GM21367 (cell line): ENCODE data around the gene URB2.
"Not testable (repeated sequence)": the region's sequence is repeated elsewhere in the genome, so short reads cannot be mapped to it uniquely, and the experiment has no call there.

Experiments used
- ATAC-seq: cut with Tn5 transposase; IDR thresholded peaks from one replicate; pipeline ENCODE4 v1.9.1; 2021; ENCODE audit not compliant: unreplicated experiment

The URB2 gene

GRCh38 chr1:229613938-229614337 is 12.1 kb upstream of the URB2 start:
- no peak for ATAC-seq

DNA sequence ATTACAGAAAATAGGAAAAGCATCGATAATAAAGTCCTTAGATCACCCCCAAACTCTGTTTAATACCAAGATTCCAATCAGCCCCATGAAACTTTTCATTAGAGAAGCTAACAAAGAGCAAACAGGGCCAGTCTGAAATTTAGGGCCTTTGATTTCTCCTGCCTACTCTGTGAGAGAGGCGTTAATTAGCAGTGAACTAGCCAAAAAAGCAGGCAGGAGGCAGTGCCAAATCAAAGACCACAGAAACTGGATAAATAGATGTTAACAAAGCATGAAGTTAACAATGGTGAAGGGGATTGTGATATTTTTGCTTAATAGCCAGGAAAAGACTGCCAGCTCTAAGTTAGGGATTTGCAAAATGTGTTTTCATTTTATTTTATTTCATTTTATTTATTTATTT is 11.3 kb upstream of the URB2 start:
- ATAC-seq, result no peak

GRCh38 chr1:229617351-229618100 is 8.5 kb upstream of the URB2 start:
- ATAC-seq, result no peak

DNA sequence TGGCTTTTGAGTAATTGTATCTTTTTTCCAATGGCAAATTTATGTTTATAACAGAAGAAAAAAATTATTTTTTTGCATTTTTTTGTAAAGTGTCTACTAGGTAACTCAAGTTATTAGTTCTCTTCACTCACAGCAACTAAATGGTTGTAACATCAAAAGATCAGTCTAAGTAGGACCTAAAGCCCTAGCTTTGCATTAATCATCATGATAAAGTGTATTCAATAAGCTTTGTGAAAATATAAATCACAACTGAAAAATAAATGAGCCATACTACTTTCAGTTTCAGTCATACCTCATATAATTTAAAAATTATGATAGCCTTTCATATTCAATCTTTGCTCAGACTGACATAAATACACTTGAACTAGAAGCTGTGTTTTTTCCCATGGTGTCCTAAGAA is 7.0 kb upstream of the URB2 start:
- no peak for ATAC-seq

- ATAC-seq, result no peak
These were observed 6.4 kb upstream of the URB2 start for GRCh38 chr1:229619614-229620013.

GRCh38 chr1:229620876-229621275 is 5.2 kb upstream of the URB2 start:
- ATAC-seq, result no peak

- no peak for ATAC-seq
These were observed 4.4 kb upstream of the URB2 start for GRCh38 chr1:229621663-229622062.

GRCh38 chr1:229622641-229623120 is 3.4 kb upstream of the URB2 start:
- not testable (repeated sequence) for ATAC-seq

GRCh38 chr1:229623225-229623624 is 2.8 kb upstream of the URB2 start:
- ATAC-seq, result no peak

GRCh38 chr1:229623838-229624237 is 2.2 kb upstream of the URB2 start:
- ATAC-seq, result no peak

DNA sequence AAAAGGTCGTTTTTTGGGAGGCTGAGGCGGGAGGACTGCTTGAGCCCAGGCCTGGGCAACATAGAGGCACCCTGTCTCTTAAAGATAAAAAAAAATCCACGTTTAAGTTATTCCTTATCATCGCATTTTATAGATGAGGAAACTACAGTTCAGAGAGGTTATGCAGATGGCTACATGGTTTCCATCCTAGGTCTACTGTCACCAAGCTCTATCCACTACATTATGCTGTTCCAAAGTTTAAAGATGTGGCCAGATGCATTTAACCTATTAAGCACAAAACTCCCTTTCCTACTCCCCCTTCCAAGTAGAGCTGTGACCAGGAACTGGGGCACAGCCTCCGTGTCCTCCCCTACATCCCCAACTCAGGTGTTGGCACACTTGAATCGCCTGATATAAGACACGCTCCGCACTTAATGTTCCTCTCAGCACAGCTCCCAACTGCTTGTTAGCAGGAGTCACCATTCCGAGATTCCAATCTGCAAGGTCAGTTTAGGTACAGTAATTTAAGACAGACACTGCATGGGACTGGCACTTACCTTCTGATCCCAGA is 1.5 kb upstream of the URB2 start:
- ATAC-seq, result no peak

DNA sequence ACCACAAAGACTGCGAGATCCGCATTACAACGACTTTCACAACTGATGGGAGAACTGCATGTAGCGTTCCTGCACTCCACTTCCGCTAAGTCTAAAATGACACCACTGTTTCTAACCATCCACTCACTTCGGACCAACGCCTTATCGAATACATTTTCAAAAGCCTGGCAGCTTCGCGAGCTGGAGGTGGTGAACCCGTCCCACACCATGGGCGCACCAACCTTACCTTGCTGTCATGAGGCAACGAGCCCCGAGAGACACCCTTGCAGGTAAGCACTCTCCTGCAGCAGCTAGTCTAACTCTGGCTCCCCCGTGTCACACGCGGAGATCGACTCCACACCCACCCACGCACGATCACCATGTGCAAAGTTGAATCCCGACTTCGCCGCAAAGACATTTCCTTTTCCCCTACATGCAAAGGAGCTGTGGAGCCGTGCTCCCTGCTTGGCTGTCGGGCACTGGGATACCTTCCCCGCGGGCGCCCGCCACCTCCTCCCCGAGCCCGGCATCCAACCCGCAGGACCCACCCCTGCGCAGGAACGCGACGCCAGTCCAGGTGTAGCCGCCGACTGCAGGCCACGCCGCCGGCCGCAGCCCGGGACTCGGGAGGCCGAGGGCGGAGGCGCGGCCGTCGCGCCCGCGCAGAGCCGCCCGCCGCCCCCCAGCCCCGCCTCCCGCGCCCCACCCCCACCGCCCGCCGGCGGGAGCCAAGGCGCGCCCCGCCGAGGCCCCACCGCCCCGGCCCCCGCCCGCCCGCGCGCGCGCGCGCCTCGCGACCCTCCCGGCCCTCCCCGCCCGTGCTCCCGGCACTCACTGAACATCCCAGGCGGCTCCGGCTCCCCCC is 754 bp upstream of the URB2 start:
- ATAC-seq, result peak; percentile 31

GRCh38 chr1:229627003-229627402 is 956 bp downstream of the URB2 start:
- no peak for ATAC-seq

GRCh38 chr1:229629261-229629660 is 3.2 kb downstream of the URB2 start:
- ATAC-seq, result no peak

DNA sequence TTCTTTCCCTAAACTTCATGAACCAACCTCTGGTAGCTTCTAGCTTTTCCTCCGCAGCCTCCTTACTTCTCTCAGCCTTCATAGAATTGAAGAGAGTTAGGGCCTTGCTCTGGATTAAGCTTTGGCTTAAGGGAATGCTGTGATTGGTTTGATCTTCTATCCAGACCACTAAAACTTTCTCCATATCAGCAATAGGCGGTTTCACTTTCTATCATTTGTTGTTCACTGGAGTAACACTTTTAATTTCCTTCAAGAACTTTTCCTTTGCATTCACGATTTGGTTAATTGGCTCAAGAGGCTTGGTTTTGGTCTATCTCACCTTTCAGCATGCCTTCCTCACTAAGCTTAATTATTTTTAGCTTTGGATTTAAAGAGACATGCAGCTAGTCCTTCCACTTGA is 5.1 kb downstream of the URB2 start:
- ATAC-seq, result no peak

- ATAC-seq, result no peak
These were observed 5.9 kb downstream of the URB2 start for GRCh38 chr1:229631966-229632365.

GRCh38 chr1:229636042-229636441 is 10.0 kb downstream of the URB2 start:
- ATAC-seq, result no peak

- ATAC-seq, result no peak
These were observed 11.7 kb downstream of the URB2 start for GRCh38 chr1:229637746-229638145.

DNA sequence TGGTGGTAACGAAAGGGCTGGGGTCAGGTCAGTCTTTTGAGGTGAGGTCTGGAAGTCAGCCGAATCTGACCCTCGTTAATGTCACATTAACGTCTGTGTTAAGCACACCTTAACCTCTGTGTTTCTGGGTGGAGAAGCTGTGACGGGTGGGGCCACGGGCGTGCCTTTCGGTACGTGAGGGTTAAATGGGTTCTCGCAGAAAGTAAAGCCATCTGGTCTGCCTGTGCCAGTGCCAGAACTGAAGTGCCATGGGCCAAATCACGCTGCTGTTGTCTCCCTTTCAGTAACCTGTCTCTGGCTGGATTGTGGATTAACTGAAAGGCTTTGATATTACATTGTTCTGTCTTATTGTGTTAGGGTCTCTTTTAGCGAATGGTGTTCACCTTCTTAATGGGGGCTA is 14.4 kb downstream of the URB2 start:
- no peak for ATAC-seq

- no peak for ATAC-seq
These were observed 15.3 kb downstream of the URB2 start for GRCh38 chr1:229641306-229641705.

DNA sequence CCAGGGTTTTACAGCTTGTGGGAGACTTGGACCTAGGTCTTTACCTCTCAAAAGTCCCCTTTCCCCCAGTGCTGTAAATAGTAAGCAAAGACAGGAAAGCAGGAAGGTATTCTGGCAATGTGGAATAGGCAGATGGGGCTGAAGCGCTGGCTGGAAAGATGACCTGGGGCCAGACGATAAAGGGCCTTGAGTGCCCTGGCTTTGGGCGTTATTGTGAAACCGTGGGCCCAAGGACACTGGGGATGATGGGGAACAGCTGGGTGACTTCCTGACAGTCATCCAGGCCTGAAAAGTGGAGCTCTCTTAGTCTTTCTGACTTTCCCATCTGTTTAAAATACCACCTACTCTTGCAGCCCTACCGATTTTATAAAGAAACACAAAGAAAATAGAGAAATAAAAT is 16.3 kb downstream of the URB2 start:
- ATAC-seq, result no peak

GRCh38 chr1:229642970-229643369 is 16.9 kb downstream of the URB2 start:
- no peak for ATAC-seq
